Psoas muscle (tissue), 8 donors: Measurements from ENCODE around the gene DENND2D. TPM values are rescaled to one million over a fixed set of nuclear protein-coding genes. Genes with fewer than 3 reads are reported as not detected.

Experiments used
- ATAC-seq, 4 donors: fragments of 200-7000 bp; cut with Tn5 transposase; one replicate each; pipeline ENCODE4 v1.9.1; 2020; ENCODE audit warnings: moderate library complexity in 3 of 4, mild to moderate bottlenecking in 2 of 4
- DNase-seq, 2 donors: peaks; one replicate each; pipeline ENCODE4 v3.0.0-alpha.2; 2020
- H3K27ac ChIP-seq: fragments of 200-600 bp; one replicate; pipeline ENCODE4 v1.8.0; 2022
- H3K27me3 ChIP-seq, 3 donors: fragments of 200-600 bp in 1 of 3; one replicate each; pipeline versions ENCODE4 v1.6.1 to v1.8.0; 2013 to 2022; ENCODE audit warnings: low read length in 2 of 3, mild to moderate bottlenecking in 2 of 3, moderate library complexity in 1 of 3; ENCODE audit not compliant: insufficient read depth in 3 of 3
- H3K36me3 ChIP-seq, 2 donors: fragments of 200-600 bp in 1 of 2; one replicate each; pipeline versions ENCODE4 v1.6.1 to v1.8.0; 2013 to 2022; ENCODE audit warnings: low read depth in 1 of 2, mild to moderate bottlenecking in 1 of 2, moderate library complexity in 1 of 2; ENCODE audit not compliant: insufficient read depth in 1 of 2
- H3K4me1 ChIP-seq: fragments of 200-600 bp; one replicate; pipeline ENCODE4 v1.8.0; 2022
- H3K4me3 ChIP-seq: fragments of 200-600 bp; one replicate; pipeline ENCODE4 v1.8.0; 2022; ENCODE audit warnings: mild to moderate bottlenecking
- H3K9me3 ChIP-seq: fragments of 200-600 bp; one replicate; pipeline ENCODE4 v1.8.0; 2022
- WGBS, 3 donors: extraction: QIAGEN DNeasy Blood & Tissue Kit; methylation state at CpG; one replicate each; pipeline versions ENCODE4 v1.1.6 to v1.1.7; 2013; 5-methylcytosine and 5-hydroxymethylcytosine counted together
- intact Hi-C, 2 donors: fragments of 100-400 bp; cut with DNase I; formaldehyde crosslinking; loops; one replicate each; pipeline versions ENCODE4 v1.11.0 to v1.14.2; 2022
- polyA plus RNA-seq, 3 donors: library from polyadenylated mRNA; stranded (reverse); fragments of 200-250 nt; gene quantifications; one replicate each; pipeline ENCODE4 v1.2.3, GENCODE V29; 2013
- total RNA-seq, 4 donors: library from RNA; stranded (reverse); fragmentation: NEBNext Ultra II Directional in 2 of 4; extraction: Animal tissue kit (Norgen Biotek cat#: 25700) in 2 of 4; gene quantifications; one replicate each; pipeline versions ENCODE4 v1.2.1 to v1.2.4, GENCODE V29; 2021 to 2023
- TF ChIP-seq, protein P1 (sequence below): fragments of 200-600 bp; IDR thresholded peaks from one replicate; pipeline ENCODE4 v1.8.0; 2022; ENCODE audit warnings: antibody characterized with exemption
- donor health status: healthy with polysubstance abuse.
- donor health status: DM: no; HTN: no; CAD: no; lungs with moderate emphysema.
- donor health status: Bipolar disorder and iron deficiency.
- donor health status: healthy.
- donor health status: DM: yes; HTN: yes; CAD: no.
- donor health status: DM: no; HTN: no; CAD: no.
- donor health status: DM: no; HTN: no; CAD: no.
- donor health status: DM: yes; HTN: yes; CAD: no.

The DENND2D gene
- total and polyA plus RNA-seq, 7 donors, result 0.31 to 2.1 (median 1.2) TPM

DNA sequence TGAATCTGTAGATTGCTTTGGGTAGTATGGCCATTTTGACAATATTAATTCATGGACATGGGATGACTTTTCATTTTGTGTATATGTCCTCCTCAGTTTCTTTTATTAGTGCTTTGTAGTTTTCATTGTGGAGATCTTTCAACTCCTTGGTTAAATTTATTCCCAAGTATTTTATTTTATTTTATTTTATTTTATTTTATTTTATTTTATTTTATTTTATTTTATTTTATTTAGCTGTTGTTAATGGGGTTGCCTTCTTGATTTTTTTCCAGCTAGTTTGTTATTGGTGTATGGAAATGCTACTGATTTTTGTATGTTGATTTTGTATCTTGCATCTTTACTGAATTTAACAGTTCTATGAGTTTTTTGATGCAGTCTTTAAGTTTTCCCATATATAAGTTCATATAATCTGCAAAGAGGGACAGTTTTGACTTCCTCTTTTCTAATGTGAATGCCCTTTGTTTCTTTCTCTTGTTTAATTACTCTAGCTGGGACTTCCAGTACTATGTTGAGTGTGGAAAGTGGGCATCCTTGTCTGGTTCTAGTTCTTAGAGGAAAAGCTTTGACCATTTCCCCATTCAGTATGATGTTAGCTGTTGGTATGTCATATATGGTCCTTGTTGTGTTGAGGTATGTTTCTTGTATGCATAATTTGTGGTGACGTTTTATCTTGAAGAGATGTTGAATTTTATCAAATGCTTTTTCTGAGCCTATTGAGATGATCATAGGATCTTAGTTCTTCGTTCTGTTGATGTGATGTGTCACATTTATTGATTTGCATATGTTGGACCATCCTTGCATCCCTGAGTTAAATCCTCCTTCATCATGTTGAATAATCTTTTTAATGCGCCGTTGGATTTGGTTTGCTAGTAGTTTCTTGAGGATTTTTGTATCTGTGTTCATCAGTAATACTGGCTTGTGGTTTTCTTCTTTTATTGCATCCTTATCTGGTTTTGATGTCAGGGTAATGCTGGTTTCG is 46.1 kb downstream of the DENND2D start:
- Histone ChIP-seq H3K4me3 (no peak overlapping the region), H3K36me3 (peaks cover 3 to 63% of the 10 kb centered on the region in 2 donors), H3K27ac (no peak overlapping the region), H3K27me3 (no peaks in the 10 kb centered on the region), H3K4me1 (no peaks in the 10 kb centered on the region), H3K9me3 (no peaks in the 10 kb centered on the region)
- TF ChIP-seq, protein P1, sequence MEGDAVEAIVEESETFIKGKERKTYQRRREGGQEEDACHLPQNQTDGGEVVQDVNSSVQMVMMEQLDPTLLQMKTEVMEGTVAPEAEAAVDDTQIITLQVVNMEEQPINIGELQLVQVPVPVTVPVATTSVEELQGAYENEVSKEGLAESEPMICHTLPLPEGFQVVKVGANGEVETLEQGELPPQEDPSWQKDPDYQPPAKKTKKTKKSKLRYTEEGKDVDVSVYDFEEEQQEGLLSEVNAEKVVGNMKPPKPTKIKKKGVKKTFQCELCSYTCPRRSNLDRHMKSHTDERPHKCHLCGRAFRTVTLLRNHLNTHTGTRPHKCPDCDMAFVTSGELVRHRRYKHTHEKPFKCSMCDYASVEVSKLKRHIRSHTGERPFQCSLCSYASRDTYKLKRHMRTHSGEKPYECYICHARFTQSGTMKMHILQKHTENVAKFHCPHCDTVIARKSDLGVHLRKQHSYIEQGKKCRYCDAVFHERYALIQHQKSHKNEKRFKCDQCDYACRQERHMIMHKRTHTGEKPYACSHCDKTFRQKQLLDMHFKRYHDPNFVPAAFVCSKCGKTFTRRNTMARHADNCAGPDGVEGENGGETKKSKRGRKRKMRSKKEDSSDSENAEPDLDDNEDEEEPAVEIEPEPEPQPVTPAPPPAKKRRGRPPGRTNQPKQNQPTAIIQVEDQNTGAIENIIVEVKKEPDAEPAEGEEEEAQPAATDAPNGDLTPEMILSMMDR, result no peak
- intact Hi-C loops, result no loop called here
- ATAC-seq (no peak), DNase-seq (no peak)
- 95 to 96% (median 96%) methylated on average over 5 of the region's 5 CpGs for WGBS, 3 donors

DNA sequence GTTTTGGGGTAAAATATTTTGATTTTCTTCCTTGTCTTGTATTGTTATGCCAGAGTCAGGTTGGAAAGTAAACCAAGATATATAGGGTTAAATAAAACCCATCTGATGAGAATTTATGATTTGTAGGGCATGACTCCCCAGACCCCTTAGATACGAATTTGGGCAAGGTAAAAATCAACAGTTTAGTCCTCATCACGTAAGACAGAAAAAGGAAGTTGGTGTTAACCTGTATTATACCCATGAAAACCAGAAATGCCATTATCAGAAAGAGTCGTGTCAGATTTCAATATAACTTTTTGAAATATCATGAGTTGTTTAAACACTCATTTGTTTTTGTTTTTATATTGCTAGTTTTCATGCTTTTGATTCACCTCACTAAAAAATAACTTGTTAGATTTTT is 48.6 kb downstream of the DENND2D start:
- TF ChIP-seq, protein P1, result no peak
- Histone ChIP-seq H3K27me3 (no peaks in the 10 kb centered on the region), H3K4me1 (peaks cover 4% of the 10 kb centered on the region), H3K36me3 (peaks cover 3 to 75% of the 10 kb centered on the region in 2 donors), H3K9me3 (no peaks in the 10 kb centered on the region), H3K4me3 (no peak overlapping the region), H3K27ac (no peak overlapping the region)
- 67 to 74% (median 70%) methylated on average over 3 of the region's 3 CpGs for WGBS, 3 donors
- DNase-seq (no peak), ATAC-seq (no peak)
- intact Hi-C loops, result no loop called here

DNA sequence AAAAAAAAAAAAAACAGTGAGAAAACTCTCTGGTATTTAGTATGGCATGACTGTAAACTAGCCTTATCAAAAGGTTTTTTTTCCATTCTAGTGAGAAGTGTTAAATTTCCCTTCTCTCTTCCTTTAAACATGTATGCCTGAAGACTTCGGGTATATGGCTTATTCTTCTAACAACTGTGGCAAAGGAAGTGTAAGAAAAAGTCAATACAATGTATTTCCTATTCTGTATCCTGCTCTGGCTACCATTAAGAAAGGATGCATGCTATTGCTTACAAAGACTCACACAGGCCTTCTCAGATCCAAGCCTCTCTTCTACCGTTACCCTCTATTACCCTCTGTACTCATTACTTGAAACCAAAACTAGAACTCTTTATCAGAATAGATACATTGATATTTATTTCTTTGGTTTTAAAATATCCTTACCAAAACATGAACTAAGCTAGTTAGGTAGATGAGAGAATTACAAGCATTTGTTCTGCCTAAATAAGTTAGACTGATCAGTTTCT is 52.0 kb downstream of the DENND2D start:
- H3K27ac ChIP-seq, result no peak overlapping the region
- H3K4me3 ChIP-seq, result no peak overlapping the region
- H3K36me3 ChIP-seq, result peaks cover 3 to 57% of the 10 kb centered on the region in 2 donors
- no peaks in the 10 kb centered on the region for H3K9me3 ChIP-seq
- intact Hi-C loops, result loop anchor here in 1 of 2 donors (10.0 kb wide), 1 partner anchor 296 kb away; the partner anchor contains the start of genes ATP5PB and WDR77
- DNase-seq (no peak), ATAC-seq (no peak)
- 75 to 77% (median 76%) methylated on average over 2 of the region's 2 CpGs for WGBS, 3 donors
- TF ChIP-seq, protein P1, result no peak
- H3K4me1 ChIP-seq, result peaks cover 7% of the 10 kb centered on the region
- no peaks in the 10 kb centered on the region for H3K27me3 ChIP-seq

DNA sequence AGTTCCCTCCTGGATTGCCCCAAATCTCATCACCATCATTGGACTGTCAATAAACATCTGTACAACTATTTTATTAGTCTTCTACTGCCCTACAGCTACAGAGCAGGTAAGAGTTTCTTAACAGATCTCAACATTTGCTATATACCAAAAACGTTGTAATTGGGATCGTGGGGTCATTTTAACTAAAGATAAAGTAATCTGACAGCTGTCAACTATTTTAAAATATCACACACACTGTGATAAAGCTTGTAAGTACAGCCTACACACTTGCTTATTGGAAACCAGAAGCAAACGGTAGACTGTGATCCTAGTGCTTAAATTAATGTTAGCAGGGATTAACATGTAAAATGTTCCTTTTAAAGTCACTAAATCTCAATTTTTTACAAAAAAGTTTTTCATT is 52.5 kb downstream of the DENND2D start:
- no peak for DNase-seq
- 67 to 76% (median 71%) methylated on average over 3 of the region's 3 CpGs for WGBS, 3 donors
- no peak overlapping the region for H3K4me3 ChIP-seq
- intact Hi-C loops, result loop anchor here in 1 of 2 donors (10.0 kb wide), 1 partner anchor 297 kb away; the partner anchor contains the start of genes ATP5PB and WDR77
- TF ChIP-seq, protein P1, result no peak
- H3K27ac ChIP-seq, result no peak overlapping the region
- H3K9me3 ChIP-seq, result no peaks in the 10 kb centered on the region
- H3K36me3 ChIP-seq, result peaks cover 3 to 53% of the 10 kb centered on the region in 2 donors
- ATAC-seq, result no peak
- H3K27me3 ChIP-seq, result no peaks in the 10 kb centered on the region
- peaks cover 12% of the 10 kb centered on the region for H3K4me1 ChIP-seq
